ENCODE measurements around the gene NRM.
"Not testable (repeated sequence)": the region's sequence is repeated elsewhere in the genome, so short reads cannot be mapped to it uniquely, and the experiment has no call there.

Gene NRM

DNA sequence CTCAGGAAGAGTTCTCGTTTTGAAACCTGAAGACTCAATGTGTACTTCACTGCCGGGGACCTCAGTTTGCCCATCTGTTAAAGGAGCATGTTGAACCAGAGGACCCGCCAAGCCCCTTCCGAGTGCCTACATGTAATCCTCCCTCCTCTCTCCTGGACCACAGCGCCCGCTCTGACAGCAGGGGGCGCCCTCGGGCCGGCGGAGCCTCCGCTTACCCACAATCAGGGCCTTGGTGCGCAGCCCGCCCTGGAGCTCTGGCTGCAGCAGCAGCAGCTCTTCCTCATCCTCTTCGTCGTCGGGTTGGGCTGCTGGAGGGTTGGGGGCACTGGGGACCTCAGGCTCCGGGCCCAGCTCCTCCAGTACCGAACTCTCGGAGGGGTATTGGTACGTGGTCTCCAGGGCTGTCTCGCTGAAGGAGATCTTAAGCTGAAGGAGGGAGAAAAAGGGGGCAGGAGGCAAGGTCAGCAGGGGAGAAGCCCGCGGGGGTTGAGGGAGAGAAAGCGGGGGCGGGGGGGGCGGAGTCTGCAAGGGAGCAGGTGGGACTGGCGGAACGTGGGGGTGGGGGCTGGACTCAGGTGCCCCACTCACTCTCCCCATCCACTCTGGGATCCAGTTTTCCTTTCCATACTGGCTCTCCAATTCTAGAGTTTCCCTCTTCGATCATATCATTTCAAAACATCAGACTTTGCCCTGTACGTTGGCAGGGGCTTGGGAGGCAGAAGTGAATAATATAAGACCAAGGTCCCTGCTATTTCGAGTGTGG lies 11.6 kb downstream of the NRM start:
- in situ Hi-C loops (cut with MboI; ENCODE audit: low sequenced_read_pairs): loop anchor here (10.0 kb wide), 1 partner anchor 194 kb away; the partner anchor contains the start of gene HLA-E

DNA sequence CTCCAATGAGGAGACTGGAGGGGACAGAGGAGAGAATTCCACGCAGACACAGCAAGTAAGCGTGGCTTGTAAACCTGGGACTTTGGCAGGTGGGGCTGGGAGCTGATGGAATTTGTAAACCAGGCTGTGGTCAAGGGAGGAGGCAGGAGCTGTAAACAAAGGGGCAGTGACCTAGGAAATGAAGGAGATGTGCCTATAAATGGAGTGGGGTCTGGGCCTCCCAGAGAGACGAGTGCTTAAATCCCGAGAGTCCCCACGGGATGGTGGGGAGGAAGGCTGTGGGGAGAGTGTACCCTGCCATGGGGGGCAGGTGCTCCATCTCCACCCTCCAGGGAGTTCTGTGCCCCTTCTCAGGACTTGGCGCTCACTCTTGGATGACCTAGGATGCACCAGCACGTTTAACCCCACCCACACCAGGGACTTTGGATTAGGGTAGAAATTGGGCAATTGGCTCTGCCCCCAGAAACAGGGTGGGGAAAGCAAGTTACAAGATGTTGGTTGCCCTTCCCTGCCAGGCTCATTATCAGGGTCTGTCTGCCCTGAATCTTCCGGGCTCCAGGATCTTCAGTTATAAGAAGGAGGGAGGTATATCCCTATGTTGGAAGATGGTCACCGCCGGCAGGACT lies 14.0 kb downstream of the NRM start:
- in situ Hi-C loops (cut with MboI; ENCODE audit: low sequenced_read_pairs): loop anchor here (10.0 kb wide), 1 partner anchor 192 kb away; the partner anchor contains the start of gene HLA-E

DNA sequence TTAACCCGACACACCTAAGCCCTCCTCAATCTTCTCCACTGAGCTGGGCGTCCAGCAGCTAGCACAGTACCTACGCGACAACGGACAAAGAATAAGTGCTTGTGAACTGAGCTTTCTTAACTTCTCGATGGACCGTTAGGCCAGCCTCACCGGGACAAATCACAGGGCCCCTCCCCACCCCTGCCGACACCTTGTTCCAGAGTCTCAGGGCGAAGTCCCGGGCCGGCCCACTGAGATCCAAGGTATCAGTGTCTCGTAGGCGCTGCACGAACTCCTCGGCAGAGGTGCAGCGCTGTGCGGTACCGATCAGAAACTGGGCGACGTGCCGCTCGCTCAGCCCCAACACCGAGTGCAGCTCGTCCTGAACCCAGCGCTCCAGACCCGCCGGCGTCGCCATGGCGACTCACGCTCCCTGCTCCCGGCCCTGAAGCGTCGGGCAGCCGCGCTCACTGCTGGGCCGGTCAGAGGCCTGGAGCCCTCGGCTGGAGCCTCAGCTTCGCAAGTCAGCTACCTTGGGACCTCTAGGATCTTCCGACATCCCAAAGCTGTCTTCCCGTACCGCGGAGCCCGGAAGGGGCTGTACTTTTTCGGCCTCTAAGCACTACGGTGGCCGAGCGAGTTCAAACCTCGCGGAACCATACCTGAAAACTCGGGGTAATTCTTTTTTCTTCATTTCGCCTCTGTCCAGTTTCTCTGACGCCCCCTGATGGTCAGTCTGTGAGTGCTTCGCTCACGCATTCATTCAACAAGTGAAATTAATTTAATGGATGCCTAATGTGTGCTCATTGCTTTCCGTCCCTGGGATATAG lies 18.1 kb downstream of the NRM start, which contains the start of gene DHX16:
Gene DHX16 (minus strand): TSS at position 562 of the 809 bp plus-strand sequence. CDS start 165 bp downstream, at position 397.
- in situ Hi-C loops (cut with MboI; ENCODE audit: low sequenced_read_pairs): loop anchor here (10.0 kb wide), 1 partner anchor 188 kb away; the partner anchor contains the start of gene HLA-E

DNA sequence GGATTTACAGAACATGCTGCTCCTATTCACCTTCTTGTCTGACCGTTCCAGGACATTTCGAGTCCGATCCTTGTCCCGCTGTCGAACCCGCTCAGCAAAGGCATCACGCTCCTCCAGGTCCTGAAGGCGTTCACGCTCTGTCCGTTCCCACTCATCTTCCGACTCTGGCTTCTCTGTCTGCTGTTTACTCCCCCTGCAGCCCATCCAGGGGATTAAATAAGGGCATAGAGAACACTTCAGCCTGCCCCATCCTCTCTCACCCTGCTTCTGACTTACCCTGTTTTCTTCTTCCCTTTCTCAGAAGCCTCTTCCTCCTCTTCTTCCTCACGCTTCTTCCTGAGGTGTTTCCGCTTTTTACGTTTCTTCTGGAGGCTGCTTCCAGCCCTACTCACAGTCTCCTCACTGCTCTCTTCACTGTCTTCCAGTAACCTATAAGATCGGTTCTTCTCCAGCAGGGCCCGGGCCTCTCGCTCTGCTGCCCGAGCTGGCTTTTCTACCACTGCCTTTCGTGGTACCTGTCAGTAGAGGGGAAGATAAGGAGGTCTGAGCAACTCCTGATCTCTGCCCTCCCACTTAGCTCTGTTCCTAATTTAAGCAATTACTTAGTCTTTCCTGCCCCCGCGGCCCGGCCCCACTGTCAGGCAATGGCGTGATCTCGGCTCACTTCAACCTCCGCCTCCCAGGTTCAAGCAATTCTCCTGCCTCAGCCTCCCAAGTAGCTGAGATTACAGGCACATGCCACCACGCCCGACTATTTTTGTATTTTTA lies 19.8 kb downstream of the NRM start:
- in situ Hi-C loops (cut with MboI; ENCODE audit: low sequenced_read_pairs): loop anchor here (10.0 kb wide), 1 partner anchor 186 kb away; the partner anchor contains the start of gene HLA-E

DNA sequence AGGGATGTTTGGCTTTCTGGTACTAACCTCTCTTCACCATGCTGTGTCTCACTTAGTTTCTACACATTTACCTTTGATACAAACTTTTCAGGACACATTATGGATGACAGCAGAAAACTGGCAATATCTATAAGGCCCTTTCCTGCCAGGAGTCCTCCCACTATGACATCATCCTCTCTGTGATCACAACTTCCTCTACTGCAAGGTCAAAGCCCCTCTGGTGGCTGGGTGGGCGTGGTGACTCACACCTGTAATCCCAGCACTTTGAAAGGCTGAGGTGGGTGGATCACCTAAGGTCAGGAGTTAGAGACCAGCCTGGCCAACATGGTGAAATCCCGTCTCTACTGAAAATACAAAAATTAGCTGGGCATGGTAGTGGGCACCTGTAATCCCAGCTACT lies 24.5 kb downstream of the NRM start:
- in situ Hi-C loops (cut with MboI; ENCODE audit: low sequenced_read_pairs): not testable (repeated sequence)

DNA sequence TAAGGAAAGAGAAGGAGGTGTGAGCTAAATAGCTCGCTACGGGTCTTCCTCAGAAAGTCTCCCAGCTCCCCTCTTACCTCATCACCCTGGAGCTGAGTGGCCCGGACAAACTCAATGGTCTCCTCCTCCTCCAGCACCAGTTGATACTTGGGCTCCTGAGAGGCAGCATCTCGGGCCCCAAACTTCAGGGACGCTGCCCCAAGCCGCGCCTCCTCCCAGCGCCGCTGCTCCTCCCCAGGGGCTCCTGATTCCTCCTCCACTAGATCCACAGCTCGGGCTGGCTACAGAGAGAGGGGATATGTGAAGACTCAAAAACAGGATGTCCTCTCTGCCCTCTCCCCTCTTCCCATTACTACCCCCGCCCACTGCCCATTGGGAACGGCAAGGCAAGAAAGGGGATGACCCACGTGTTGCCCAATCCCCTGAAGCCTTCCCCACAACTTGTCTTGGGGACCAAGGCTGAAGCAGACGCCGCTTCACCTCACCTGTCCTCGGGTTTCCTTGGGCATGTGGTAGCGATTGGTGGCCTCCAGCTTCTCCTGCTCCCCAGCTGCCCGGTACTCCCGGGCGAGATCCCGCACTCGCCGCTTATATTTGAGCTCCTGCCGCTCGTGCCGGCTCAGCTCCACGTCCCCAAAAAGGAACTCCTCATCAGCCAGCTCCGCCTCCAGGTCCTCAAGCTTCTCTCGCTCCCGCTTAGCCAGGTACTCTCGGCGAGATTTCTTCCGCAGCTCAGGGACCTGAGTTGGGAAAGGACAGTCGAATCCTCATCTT lies 25.6 kb downstream of the NRM start:
- in situ Hi-C loops (cut with MboI; ENCODE audit: low sequenced_read_pairs): no loop called here

DNA sequence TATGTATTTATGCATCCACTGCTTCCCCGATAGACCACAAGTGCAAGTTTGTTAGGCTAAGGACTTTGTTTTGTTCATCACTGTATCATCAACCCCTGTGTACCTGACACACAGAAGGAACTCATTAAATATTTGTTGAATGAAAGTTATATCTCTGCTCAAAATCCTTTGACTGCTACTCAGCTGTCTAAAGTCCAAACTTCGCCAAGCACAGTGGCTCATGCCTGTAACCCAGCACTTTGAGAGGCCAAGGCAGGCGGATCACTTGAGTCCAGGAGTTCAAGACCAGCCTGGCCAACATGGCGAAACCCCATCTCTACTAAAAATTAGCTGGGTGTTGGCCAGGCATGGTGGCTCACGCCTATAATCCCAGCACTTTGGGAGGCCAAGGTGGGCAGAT lies 32.9 kb downstream of the NRM start:
- in situ Hi-C loops (cut with MboI; ENCODE audit: low sequenced_read_pairs): not testable (repeated sequence)

DNA sequence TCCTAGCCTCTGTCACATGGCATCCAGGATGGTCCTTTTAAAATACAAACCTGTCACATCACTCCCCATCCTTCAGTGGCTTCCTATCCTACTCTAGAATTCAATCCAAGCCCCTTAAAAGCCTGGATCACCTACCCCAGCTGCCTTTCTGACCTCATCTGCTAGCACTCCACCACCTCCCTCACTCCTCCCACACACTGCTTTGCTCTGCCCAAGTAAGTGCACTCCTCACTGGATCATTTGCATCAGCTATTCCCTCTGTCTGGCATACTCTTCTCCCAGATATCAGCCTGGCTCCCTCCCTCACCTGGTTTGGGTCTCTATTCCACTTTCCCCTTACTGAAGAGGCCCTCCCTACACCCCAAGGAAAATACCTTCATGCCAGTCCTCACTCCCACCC lies 33.3 kb downstream of the NRM start:
- in situ Hi-C loops (cut with MboI; ENCODE audit: low sequenced_read_pairs): no loop called here

DNA sequence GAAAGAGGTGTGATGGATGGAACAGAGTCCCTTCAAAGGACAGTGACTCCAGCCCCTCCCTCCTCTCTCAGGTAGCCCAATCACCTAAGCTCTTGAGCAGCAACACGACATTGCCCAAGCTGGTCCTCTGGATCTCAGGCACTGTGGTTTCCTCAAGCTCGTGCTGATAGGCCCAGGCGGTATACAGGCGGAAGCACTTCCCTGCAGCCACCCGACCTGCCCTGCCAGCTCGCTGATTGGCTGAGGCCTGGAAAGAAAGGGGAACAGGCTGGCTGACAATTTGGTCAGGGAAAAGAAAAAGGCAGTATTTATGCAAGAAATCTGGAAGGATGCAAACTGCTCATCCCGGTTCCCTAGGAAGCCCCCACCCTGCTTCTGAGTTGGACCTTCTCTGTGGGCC lies 34.3 kb downstream of the NRM start:
- in situ Hi-C loops (cut with MboI; ENCODE audit: low sequenced_read_pairs): no loop called here

DNA sequence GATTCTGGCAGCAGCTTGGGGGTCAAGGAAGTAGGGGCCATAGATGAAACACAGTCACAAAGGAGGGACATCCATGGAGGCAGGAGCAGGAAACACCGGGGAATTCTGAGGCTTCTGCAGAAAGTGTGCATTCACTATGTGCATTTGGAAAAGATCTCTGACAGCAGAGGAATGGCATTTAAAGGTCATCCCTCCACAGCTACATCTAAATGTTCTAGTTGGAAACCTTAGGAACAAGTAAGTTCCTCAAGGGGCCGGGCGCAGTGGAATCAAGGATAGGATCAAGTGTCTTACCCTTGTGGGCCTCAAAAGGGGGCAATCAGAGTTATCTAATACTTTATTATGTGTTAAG lies 35.1 kb downstream of the NRM start:
- in situ Hi-C loops (cut with MboI; ENCODE audit: low sequenced_read_pairs): no loop called here

DNA sequence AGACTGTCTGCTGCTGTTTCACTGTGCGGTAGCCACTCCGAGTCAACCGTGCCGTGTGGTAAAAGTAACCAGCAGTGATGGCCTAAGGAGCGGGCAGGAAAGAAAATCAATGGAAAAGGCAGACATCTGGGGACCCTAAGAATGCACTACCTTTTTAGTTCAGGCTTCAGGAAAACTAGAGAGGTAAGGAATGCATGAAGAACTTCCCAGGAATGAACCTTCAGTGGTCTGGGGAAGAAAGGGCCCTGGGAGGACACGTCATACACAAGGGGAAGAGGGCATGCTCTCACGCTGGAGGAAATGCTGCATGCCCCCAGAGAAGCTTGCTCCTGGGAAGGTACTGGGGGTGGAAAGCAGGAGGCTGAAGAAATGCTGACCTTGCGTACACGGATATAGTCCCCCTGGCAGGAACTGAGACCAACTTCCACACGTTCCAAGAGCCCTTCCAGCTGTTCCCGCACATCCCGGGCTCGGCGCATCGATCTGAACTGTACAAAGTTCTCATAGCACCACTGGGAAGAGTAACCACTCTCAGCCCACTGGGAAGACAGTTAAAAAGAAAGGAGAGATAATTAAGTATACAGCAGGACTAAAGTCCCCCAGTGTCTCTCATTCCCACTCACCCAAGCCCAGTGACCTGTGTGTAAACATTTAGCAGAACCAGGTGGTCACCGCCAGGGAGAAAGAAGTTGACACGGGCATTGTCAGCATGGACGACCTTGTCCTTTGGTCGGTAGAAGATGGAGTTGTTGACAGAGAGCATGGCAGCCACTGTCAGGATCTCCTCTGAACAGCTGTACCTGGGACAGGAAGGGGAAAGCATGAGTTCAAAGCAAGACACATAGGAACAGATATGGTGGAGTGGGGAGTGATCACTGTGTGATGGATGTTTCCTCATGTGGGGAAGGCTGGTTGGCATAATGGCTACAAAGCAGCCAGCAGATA lies 35.7 kb downstream of the NRM start:
- in situ Hi-C loops (cut with MboI; ENCODE audit: low sequenced_read_pairs): no loop called here

DNA sequence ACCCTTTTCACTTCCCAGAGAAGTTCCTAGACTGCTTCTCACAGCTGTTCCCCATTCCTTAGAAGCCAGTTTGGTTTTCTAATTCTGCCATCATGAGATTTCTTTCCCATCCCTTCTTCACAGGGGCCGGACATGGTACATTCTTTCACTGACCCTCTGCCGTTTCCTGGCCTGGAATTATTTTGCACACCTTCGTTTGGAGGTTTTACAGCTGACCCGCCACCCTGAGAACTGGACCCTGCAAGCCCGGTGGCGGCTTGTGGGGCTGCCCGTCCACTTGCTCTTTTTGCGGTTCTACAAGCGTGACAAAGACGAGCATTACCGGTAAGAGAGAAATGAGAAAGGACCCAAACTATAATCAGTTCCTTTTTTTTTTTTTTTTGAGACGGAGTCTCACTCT lies 39.6 kb downstream of the NRM start:
- in situ Hi-C loops (cut with MboI; ENCODE audit: low sequenced_read_pairs): no loop called here

DNA sequence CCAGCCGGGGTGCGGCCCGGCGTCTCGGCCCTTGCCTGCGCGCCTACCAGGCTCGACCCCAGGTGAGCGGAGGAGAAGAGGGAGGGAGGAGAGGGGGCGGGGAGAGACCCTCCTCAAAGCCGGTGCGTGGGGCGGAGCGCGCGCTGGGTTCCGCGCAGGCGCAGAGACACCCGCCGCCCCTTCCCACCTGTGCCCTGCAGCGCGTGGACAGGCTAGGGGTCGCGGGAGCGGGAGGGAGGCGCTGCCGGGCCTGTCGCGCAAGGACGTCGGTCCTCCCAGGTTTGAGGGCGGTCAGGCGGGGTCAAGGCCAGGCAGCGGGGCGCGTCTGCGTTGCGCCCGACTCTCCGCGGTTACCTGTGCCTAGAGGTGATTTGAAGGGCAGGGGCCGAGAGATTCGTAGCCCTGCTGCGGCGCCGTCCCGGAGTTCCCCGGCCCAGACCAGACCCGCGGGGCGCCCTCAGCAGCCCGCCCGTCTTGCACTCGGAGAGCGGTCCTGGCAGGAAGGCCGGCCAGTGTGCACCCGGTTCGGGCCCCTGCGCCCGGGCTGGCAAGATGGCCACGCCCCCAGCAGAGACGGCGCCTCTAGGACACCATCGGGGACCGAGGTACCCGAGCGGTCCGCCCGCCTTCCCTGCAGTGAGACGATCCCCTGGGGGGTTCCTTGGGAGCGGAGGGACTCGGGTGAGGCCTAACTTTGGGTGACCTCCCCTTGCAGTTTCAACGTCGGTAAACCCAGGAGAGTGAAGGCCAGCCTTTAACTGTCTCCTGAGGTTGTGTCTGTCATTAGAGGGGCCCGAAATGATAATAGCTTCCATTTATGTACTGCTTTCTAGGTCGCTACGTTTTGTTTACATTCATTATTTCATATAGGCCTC lies 43.3 kb downstream of the NRM start:
- in situ Hi-C loops (cut with MboI; ENCODE audit: low sequenced_read_pairs): no loop called here

DNA sequence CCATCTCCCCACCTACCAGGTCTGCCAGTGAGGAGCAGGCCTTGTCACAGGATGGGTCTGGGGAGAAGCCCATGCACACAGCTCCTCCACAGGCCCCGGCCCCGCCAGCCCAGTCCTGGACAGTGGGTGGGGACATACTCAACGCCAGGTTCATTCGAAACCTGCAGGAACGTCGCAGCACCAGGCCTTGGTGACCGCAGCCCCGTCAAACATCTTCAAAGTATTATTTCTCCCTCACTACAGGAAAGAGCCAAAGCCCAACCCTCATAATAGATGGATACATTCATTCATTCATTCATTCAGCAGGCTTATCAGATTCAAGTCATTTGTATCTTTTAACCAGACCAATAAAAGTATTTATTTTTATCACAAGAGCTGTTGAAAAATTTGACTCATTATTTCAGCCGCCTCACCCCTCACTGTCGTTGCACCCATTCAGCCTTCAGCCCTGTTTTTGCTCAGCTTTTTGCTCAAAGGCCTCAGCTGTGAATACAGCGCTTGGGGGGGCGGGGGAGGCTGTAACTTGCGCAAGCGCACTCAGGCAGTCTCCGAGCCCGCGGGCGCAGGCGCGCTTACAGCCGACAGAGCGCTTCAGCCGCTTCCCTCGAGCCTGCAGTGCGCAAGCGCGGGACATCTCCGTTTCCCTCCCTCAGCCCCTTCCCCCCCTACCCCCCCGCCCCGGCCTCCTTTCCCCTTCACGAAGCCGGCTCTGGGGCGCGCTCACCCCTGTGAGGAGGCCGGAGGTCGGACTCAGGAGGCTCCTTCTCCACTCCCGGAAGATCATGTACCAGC lies 44.1 kb downstream of the NRM start, which contains the start of gene C6orf136:
Gene C6orf136 (plus strand): TSS at position 684 of the 792 bp plus-strand sequence. CDS start 99 bp downstream, at position 783.
- in situ Hi-C loops (cut with MboI; ENCODE audit: low sequenced_read_pairs): no loop called here

DNA sequence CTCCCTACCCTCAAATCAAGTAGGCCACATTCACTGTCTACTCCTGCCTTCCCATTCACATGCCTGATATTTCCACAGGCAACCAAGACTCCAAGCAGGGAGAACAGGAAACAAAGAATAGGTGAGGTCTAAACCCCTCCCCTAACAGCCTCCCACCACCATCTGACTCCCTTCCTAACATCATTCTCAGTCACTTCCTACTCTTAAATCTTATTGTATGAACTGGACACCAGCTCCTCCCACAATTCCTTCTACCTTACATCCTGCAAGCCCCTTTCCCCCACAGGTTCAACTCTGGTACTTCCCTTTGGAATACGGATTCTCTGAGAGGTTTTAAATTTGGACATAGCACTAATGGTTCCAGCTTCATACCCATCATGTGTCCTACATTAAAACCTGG lies 44.8 kb downstream of the NRM start:
- in situ Hi-C loops (cut with MboI; ENCODE audit: low sequenced_read_pairs): no loop called here

DNA sequence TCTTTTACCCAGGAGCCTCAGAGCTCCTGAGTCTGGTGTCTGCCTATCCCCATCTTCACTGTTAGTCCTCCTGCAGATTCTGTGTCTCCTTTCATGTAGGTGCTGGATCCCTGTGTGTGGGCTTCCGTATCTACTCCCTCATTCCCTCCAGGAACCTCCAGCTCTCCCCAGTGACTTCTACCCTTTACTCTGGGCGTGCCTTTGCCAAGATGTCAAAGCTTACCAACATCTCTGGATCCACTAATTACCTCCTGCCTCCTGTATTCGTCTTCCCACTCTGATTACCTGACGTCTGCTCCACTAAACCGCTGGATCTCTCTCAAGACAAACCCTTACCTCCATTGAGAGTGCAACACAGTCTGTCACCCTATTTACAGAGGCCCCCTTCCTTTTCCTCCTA lies 46.0 kb downstream of the NRM start:
- in situ Hi-C loops (cut with MboI; ENCODE audit: low sequenced_read_pairs): no loop called here

DNA sequence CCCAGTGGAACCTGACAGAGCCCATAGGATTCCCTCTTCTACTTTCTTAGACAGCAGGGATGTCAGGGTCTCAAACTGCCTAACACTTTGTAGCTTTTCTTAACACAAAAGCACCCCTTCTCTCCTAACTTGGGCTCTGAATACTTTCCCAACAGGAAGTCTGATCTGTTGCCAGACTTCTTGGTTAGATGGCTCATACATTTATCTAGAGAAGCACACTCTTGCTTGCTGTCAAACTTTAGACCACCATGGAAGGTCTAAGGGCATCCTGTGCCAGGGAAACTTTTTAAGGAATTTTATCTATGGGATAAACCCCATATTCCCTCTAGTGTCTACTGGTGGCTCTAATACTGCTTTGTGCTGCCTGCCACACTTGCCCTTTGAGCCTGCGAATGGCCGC lies 47.1 kb downstream of the NRM start:
- in situ Hi-C loops (cut with MboI; ENCODE audit: low sequenced_read_pairs): no loop called here

All from HL-60/S4 (cell line).